Small intestine (tissue), 7 donors: Measurements from ENCODE around the gene EPAS1. TPM values are rescaled to one million over a fixed set of nuclear protein-coding genes. Genes with fewer than 3 reads are reported as not detected.

Source experiments
- DNase-seq, 2 donors: peaks; one replicate each; pipeline versions ENCODE4 v3.0.0 to v3.0.0-alpha.2; 2013
- FAIRE-seq: peaks from 2 replicates; lab custom pipeline; 2012; peaks lifted over from hg19 to GRCh38; lab: Jason Lieb, UNC
- H3K27ac ChIP-seq, 3 donors: one replicate each; pipeline ENCODE4 v1.5.1; 2013; ENCODE audit warnings: low read length in 2 of 3, mild to moderate bottlenecking in 2 of 3, control low read depth in 1 of 3, inconsistent platforms in 1 of 3, low read depth in 1 of 3, moderate library complexity in 1 of 3
- H3K27me3 ChIP-seq, 3 donors: one replicate each; pipeline ENCODE4 v1.6.1; 2013; ENCODE audit warnings: low read length in 3 of 3, inconsistent platforms in 1 of 3; ENCODE audit not compliant: control insufficient read depth in 3 of 3, insufficient read depth in 3 of 3
- H3K36me3 ChIP-seq, 3 donors: one replicate each; pipeline ENCODE4 v1.6.1; 2013; ENCODE audit warnings: low read length in 3 of 3, inconsistent platforms in 1 of 3, low read depth in 1 of 3, mild to moderate bottlenecking in 1 of 3, moderate library complexity in 1 of 3; ENCODE audit not compliant: control insufficient read depth in 3 of 3, insufficient read depth in 2 of 3
- H3K4me1 ChIP-seq, 3 donors: one replicate each; pipeline ENCODE4 v1.6.1; 2013; ENCODE audit warnings: low read length in 2 of 3, inconsistent platforms in 1 of 3, low read depth in 1 of 3, mild to moderate bottlenecking in 1 of 3, moderate library complexity in 1 of 3; ENCODE audit not compliant: control insufficient read depth in 3 of 3, insufficient read depth in 2 of 3
- H3K4me3 ChIP-seq, 3 donors: one replicate each; pipeline ENCODE4 v1.5.1; 2013; ENCODE audit warnings: low read length in 3 of 3, control low read depth in 1 of 3, inconsistent platforms in 1 of 3, low read depth in 1 of 3, mild to moderate bottlenecking in 1 of 3, moderate library complexity in 1 of 3
- H3K9me3 ChIP-seq, 2 donors: one replicate each; pipeline ENCODE4 v1.6.1; 2013; ENCODE audit warnings: low read depth in 1 of 2, low read length in 1 of 2; ENCODE audit not compliant: control insufficient read depth in 2 of 2, insufficient read depth in 1 of 2
- WGBS, 3 donors: extraction: QIAGEN DNeasy Blood & Tissue Kit; methylation state at CpG; one replicate each; pipeline ENCODE4 v1.1.7; 2013; 5-methylcytosine and 5-hydroxymethylcytosine counted together
- polyA plus RNA-seq, 4 donors: library from polyadenylated mRNA; stranded (reverse) in 3 of 4; unstranded in 1 of 4; fragments of 200-250 nt in 3 of 4; fragments of 120-200 nt in 1 of 4; gene quantifications; one replicate each; pipeline versions ENCODE4 v1.2.1 to v1.2.3, GENCODE V29; 2013
- donor health status: healthy with polysubstance abuse.
- donor health status: control.
- donor health status: control.
- donor health status: Bipolar disorder and iron deficiency.
- donor health status: healthy.

EPAS1 gene
- polyA plus RNA-seq, 4 donors, result 22.7 to 106 (median 64.1) TPM

- DNase-seq, result no peak
- H3K27me3 ChIP-seq, result no peaks in the 10 kb centered on the region
- no peak overlapping the region for H3K27ac ChIP-seq
- H3K4me1 ChIP-seq, result peaks cover 0 to 4% (median 0%) of the 10 kb centered on the region in 3 donors
- H3K9me3 ChIP-seq, result no peaks in the 10 kb centered on the region
- FAIRE-seq, result no peak
- no peaks in the 10 kb centered on the region for H3K36me3 ChIP-seq
- H3K4me3 ChIP-seq, result no peak overlapping the region
- WGBS, 3 donors, result 79 to 81% (median 81%) methylated on average over 3 of the region's 3 CpGs
Observed at GRCh38 chr2:46286715-46287114, 10.5 kb upstream of the EPAS1 start.

GRCh38 chr2:46290078-46290477, 7.1 kb upstream of the EPAS1 start:
- Histone ChIP-seq H3K27me3 (peaks cover 0 to 7% (median 0%) of the 10 kb centered on the region in 3 donors), H3K27ac (no peak overlapping the region), H3K9me3 (no peaks in the 10 kb centered on the region), H3K36me3 (no peaks in the 10 kb centered on the region), H3K4me1 (peaks cover 0 to 4% (median 0%) of the 10 kb centered on the region in 3 donors), H3K4me3 (no peak overlapping the region)
- 91 to 92% (median 92%) methylated on average over 5 of the region's 5 CpGs for WGBS, 3 donors
- FAIRE-seq (no peak), DNase-seq (no peak)

GRCh38 chr2:46293466-46293865, 3.7 kb upstream of the EPAS1 start:
- Histone ChIP-seq H3K9me3 (no peaks in the 10 kb centered on the region), H3K27ac (no peak overlapping the region), H3K27me3 (peaks cover 0 to 32% (median 0%) of the 10 kb centered on the region in 3 donors), H3K4me1 (peaks cover 0 to 14% (median 0%) of the 10 kb centered on the region in 3 donors), H3K36me3 (no peaks in the 10 kb centered on the region), H3K4me3 (no peak overlapping the region)
- 65 to 76% (median 70%) methylated on average over 4 of the region's 4 CpGs for WGBS, 3 donors
- FAIRE-seq (no peak), DNase-seq (no peak)

- H3K9me3 ChIP-seq, result no peaks in the 10 kb centered on the region
- FAIRE-seq (no peak), DNase-seq (peak in 1 of 2 donors; percentile 41)
- H3K27me3 ChIP-seq, result peaks cover 0 to 40% (median 0%) of the 10 kb centered on the region in 3 donors
- H3K27ac ChIP-seq, result no peak overlapping the region
- H3K4me3 ChIP-seq, result no peak overlapping the region
- H3K36me3 ChIP-seq, result no peaks in the 10 kb centered on the region
- peaks cover 0 to 22% (median 0%) of the 10 kb centered on the region in 3 donors for H3K4me1 ChIP-seq
- WGBS, 3 donors, result 55 to 62% (median 58%) methylated on average over 7 of the region's 7 CpGs
Observed at GRCh38 chr2:46294176-46294836, 2.9 kb upstream of the EPAS1 start.

- peaks cover 0 to 53% (median 0%) of the 10 kb centered on the region in 3 donors for H3K27me3 ChIP-seq
- no peak for FAIRE-seq
Observed at GRCh38 chr2:46296216-46296839, 879 bp upstream of the EPAS1 start.

GRCh38 chr2:46297546-46298271, 502 bp downstream of the EPAS1 start:
- Histone ChIP-seq H3K4me1 (peaks cover 0 to 40% (median 15%) of the 10 kb centered on the region in 3 donors), H3K27me3 (peaks cover 0 to 51% (median 0%) of the 10 kb centered on the region in 3 donors), H3K4me3 (peak overlapping the region; percentile 67 to 88 (median 83)), H3K36me3 (no peaks in the 10 kb centered on the region), H3K9me3 (no peaks in the 10 kb centered on the region), H3K27ac (peak overlapping the region; percentile 81 to 96 (median 95))
- WGBS, 3 donors, result 0 to 1% (median 1%) methylated on average over 53 to 65 of the region's 65 CpGs
- FAIRE-seq (no peak), DNase-seq (peak; percentile 89 to 91)

More at GRCh38 chr2:46296216-46296839, 879 bp upstream of the EPAS1 start:
- no peaks in the 10 kb centered on the region for H3K9me3 ChIP-seq
- DNase-seq, result no peak
- H3K4me1 ChIP-seq, result peaks cover 0 to 40% (median 7%) of the 10 kb centered on the region in 3 donors
- H3K27ac ChIP-seq, result peak overlapping the region; percentile 56 to 95 (median 74)
- 23 to 32% (median 29%) methylated on average over 28 of the region's 28 CpGs for WGBS, 3 donors
- no peaks in the 10 kb centered on the region for H3K36me3 ChIP-seq
- H3K4me3 ChIP-seq, result peak overlapping the region; percentile 46 to 88 (median 62)

- Histone ChIP-seq H3K9me3 (no peaks in the 10 kb centered on the region), H3K4me1 (peaks cover 0 to 44% (median 18%) of the 10 kb centered on the region in 3 donors), H3K36me3 (no peaks in the 10 kb centered on the region), H3K27me3 (peaks cover 0 to 51% (median 0%) of the 10 kb centered on the region in 3 donors), H3K4me3 (peak overlapping the region; percentile 67 to 88 (median 83)), H3K27ac (peak overlapping the region; percentile 81 to 96 (median 95))
- WGBS, 3 donors, result 1 to 4% (median 1%) methylated on average over 18 to 19 of the region's 19 CpGs
- DNase-seq (no peak), FAIRE-seq (no peak)
Observed at GRCh38 chr2:46298272-46298521, 990 bp downstream of the EPAS1 start.
